ENCODE results near the gene BLVRA.
"Not testable (repeated sequence)": the region's sequence is repeated elsewhere in the genome, so short reads cannot be mapped to it uniquely, and the experiment has no call there.

The BLVRA gene

DNA sequence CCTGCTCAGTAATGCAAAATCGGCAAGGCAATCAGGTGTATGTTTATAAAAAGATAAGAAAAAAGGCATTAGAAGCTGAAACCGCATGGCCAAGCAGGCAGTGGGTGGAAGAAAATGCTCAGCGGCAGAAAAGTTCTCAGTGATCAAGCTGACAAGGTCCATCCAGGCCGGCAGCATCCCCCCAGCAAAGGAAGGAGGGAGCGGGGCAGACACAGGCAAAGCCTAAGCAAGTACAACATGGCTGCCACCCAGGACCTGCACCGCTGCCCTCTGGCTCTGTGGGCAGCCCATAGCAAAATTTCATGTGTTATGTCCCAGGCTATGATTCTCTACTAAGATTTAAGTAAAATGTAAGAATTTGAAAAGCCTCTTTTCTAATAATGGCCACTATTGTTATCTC, 65.5 kb downstream of the BLVRA start:
- no peak overlapping the region for H3K27ac Mint-ChIP-seq
- H3K9me3 Mint-ChIP-seq: no peaks in the 10 kb centered on the region
- H3K4me1 Mint-ChIP-seq: no peaks in the 10 kb centered on the region
- DNase-seq (ENCODE audit: low spot score in 2 of 2) (no peak), ATAC-seq (ENCODE audit: low read depth) (no peak)
- peaks cover 11% of the 10 kb centered on the region for H3K27me3 Mint-ChIP-seq
- no peak overlapping the region for H3K4me3 Mint-ChIP-seq
- no peaks in the 10 kb centered on the region for H3K36me3 Mint-ChIP-seq

DNA sequence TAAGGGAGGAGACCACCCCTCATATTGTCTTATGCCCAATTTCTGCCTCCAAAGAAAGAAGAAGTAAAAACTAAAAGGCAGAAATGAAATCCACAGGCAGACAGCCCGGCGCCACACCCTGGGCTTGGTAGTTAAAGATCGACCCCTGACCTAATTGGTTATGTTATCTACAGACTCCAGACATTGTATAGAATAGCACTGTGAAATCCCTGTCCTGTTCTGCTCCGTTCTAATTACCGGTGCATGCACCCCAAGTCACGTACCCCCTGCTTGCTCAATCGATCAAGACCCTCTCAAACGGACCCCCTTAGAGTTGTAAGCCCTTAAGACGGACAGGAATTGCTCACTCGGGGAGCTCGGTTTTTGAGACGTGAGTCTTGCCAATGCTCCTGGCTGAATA, 66.0 kb downstream of the BLVRA start:
- not testable (repeated sequence) for H3K36me3 Mint-ChIP-seq; H3K9me3 Mint-ChIP-seq; ATAC-seq (ENCODE audit: low read depth); H3K27ac Mint-ChIP-seq; H3K4me1 Mint-ChIP-seq; H3K4me3 Mint-ChIP-seq; DNase-seq (ENCODE audit: low spot score in 2 of 2)
- H3K27me3 Mint-ChIP-seq: peaks cover 13% of the 10 kb centered on the region

DNA sequence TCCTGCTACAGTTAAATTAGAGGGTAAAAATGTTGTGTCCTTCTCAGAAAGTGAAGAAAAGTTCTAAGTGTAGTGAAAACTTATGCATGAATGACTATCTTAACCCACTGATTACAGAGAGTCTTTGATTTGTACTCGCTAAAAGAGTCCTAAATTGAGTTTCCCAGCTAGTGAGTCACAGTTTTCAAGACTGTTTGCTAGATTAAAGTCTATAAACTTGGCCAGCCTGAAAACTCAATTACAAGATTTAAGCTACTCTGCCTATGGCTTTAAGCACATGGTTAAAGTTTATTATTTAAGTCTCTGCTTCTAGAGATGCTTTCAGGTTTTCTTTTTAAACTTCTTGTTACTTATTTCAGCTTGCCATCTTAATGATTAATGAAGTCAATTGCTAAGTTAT, 66.5 kb downstream of the BLVRA start:
- ATAC-seq (ENCODE audit: low read depth) (no peak), DNase-seq (ENCODE audit: low spot score in 2 of 2) (no peak)
- H3K4me3 Mint-ChIP-seq: no peak overlapping the region
- H3K4me1 Mint-ChIP-seq: no peaks in the 10 kb centered on the region
- no peaks in the 10 kb centered on the region for H3K36me3 Mint-ChIP-seq
- peaks cover 13% of the 10 kb centered on the region for H3K27me3 Mint-ChIP-seq
- no peaks in the 10 kb centered on the region for H3K9me3 Mint-ChIP-seq
- no peak overlapping the region for H3K27ac Mint-ChIP-seq

DNA sequence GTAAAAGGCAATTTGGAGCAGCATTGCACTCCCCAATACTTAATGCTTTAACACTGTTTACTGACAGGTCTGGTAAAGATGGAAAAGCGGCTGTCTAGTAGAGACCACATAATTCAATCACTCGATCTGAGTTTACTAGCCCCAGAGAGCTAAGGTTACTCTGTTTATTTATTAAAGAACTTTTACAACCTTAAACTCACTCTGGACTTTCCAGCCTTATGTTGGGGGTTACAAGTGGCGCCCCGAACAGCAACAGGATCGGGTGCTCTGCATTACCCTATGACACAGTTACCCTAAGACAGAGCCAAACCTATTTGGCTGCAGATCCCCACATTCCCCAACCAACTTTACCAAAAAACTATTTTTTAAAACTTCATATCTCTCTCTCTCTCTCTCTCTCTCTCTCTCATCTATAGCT, 66.9 kb downstream of the BLVRA start:
- Mint-ChIP-seq H3K36me3 (no peaks in the 10 kb centered on the region), H3K9me3 (no peaks in the 10 kb centered on the region), H3K4me3 (no peak overlapping the region), H3K27ac (no peak overlapping the region), H3K27me3 (peaks cover 13% of the 10 kb centered on the region), H3K4me1 (no peaks in the 10 kb centered on the region)
- no peak for ATAC-seq (ENCODE audit: low read depth)
- no peak for DNase-seq (ENCODE audit: low spot score in 2 of 2)

DNA sequence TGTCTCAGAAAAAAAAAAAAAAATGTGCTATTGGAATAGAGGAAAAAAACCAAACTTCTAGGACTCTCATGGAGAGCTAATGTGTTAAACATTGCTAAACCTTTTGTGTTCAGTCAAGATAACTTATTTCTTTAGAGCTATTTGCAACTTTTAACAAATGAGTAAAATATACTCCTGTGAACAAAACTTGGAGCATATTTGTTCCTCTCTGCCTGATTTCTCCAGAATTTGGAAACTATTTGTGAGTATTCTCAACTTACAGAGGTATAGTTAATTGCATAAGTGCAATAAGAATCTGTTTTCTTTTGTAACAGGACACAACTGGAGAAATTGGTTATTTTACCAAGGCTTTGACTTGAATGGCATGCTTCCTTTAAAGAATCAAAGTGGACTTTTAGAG, 72.4 kb downstream of the BLVRA start:
- not testable (repeated sequence) for ATAC-seq (ENCODE audit: low read depth); H3K4me3 Mint-ChIP-seq; H3K9me3 Mint-ChIP-seq

DNA sequence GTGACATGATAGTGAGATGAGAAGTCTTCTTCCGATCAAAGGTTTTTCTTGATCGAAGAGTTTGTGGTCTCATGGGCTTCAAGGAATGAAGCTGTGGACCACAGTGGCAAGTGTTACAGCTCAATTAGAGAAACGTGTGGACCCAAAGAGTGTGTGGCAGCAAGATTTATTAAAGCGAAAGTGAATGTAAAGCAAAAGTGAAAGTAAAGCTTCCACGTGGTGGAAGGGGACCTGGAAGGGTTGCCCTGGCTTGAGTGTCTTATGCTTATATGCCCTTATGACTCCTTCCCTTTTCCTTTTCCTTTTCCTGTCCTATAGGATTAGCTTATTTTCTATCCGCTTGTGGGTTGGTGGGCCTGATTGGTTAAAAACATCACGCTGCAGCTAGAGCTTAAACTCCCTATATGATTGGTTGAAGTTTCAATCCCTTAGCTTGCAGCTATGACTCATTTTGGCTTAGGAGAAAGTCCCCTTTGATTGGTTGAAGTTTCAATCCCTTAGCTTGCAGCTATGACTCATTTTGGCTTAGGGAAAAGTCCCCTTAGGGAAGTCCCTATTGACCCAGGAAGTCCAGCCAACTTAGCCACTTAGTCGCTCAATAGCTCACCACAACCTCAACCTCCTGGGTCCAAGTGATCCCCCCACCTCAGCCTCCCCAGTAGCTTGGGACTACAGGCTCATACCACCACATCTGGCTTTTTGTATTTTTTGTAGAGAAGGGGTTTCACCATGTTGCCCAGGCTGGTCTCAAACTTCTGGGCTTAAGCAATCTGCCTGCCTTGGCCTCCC, 76.2 kb downstream of the BLVRA start:
- H3K4me3 Mint-ChIP-seq: peak overlapping the region; percentile 95
- H3K27me3 Mint-ChIP-seq: no peaks in the 10 kb centered on the region
- peak; percentile 31 to 42 for DNase-seq (ENCODE audit: low spot score in 2 of 2)
- ATAC-seq (ENCODE audit: low read depth): peak; percentile 67
- peak overlapping the region; percentile 99 for H3K27ac Mint-ChIP-seq
- peaks cover 10% of the 10 kb centered on the region for H3K4me1 Mint-ChIP-seq
- H3K9me3 Mint-ChIP-seq: no peaks in the 10 kb centered on the region
- no peaks in the 10 kb centered on the region for H3K36me3 Mint-ChIP-seq

More for the DNA sequence above, 72.4 kb downstream of the BLVRA start:
- H3K36me3 Mint-ChIP-seq; H3K27ac Mint-ChIP-seq; H3K4me1 Mint-ChIP-seq; DNase-seq (ENCODE audit: low spot score in 2 of 2): not testable (repeated sequence)
- H3K27me3 Mint-ChIP-seq: peaks cover 10% of the 10 kb centered on the region

DNA sequence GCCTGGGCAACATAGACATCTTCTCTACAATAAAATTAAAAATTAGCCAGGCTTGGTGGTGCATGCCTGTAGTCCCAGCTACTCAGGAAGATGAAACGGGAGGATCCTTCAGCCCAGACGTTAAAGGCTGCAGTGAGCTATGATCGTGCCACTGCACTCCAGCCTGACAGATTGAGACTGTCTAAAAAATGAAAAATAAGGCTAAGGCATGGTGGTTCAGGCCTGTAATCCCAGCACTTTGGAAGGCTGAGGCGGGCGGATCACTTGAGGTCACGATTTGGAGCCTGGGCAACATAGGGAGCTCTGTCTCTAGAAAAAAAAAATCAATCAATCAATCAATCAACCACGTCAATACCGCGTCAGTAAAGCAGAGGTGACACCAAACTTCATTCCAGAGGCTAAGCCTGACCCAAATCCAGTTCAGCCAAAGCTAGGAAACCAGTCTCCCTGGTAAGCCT, 79.8 kb downstream of the BLVRA start:
- no peak for ATAC-seq (ENCODE audit: low read depth)

DNA sequence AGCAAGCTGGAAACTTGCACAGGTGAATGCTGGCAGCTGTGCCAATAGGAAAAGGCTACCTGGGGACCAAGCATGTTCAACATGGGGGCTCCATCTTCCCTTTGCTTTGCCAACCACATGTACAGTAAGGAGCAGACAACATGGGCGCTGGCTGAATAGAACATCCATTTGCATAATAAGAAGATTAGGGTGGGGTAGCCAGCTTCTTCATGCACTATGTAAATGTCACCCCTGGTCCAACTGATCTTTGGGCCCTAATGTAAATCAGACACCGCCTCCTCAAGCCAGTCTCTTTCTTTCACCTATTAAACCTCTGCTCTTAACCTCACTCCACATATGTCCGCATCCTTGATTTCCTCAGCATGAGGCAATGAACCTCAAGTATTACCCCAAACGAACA, 84.8 kb downstream of the BLVRA start:
- no peak for ATAC-seq (ENCODE audit: low read depth)
- no peak overlapping the region for H3K27ac Mint-ChIP-seq
- no peaks in the 10 kb centered on the region for H3K36me3 Mint-ChIP-seq

More for the DNA sequence above, 79.8 kb downstream of the BLVRA start:
- no peaks in the 10 kb centered on the region for H3K9me3 Mint-ChIP-seq
- DNase-seq (ENCODE audit: low spot score in 2 of 2): no peak
- H3K27me3 Mint-ChIP-seq: no peaks in the 10 kb centered on the region
- H3K27ac Mint-ChIP-seq: peak overlapping the region; percentile 68
- no peaks in the 10 kb centered on the region for H3K36me3 Mint-ChIP-seq
- H3K4me1 Mint-ChIP-seq: peaks cover 10% of the 10 kb centered on the region
- no peak overlapping the region for H3K4me3 Mint-ChIP-seq

DNA sequence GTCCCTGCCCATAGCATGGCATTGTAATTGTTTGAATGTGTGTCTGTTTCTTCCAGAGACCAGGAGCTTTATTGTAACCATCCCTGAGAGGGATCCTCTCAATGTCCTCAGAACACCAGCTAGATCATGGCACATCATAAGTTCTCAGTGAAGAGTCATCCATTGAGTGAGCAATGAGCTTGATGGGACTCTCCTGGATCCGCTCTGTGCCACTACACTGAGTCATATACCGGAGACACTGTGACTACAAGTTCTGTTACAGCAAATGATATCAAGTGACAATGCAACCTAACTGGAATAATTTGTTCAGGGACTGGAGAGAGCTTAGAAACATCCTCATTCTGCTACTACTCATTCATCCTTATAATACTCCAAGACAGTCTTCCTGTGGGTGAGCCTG, 85.8 kb downstream of the BLVRA start:
- Mint-ChIP-seq H3K4me1 (no peaks in the 10 kb centered on the region), H3K36me3 (no peaks in the 10 kb centered on the region), H3K27me3 (no peaks in the 10 kb centered on the region), H3K27ac (no peak overlapping the region), H3K9me3 (no peaks in the 10 kb centered on the region), H3K4me3 (no peak overlapping the region)
- no peak for ATAC-seq (ENCODE audit: low read depth)
- no peak for DNase-seq (ENCODE audit: low spot score in 2 of 2)

More for the DNA sequence above, 84.8 kb downstream of the BLVRA start:
- DNase-seq (ENCODE audit: low spot score in 2 of 2): no peak
- Mint-ChIP-seq H3K4me1 (peaks cover 2% of the 10 kb centered on the region), H3K27me3 (no peaks in the 10 kb centered on the region), H3K4me3 (no peak overlapping the region), H3K9me3 (no peaks in the 10 kb centered on the region)

DNA sequence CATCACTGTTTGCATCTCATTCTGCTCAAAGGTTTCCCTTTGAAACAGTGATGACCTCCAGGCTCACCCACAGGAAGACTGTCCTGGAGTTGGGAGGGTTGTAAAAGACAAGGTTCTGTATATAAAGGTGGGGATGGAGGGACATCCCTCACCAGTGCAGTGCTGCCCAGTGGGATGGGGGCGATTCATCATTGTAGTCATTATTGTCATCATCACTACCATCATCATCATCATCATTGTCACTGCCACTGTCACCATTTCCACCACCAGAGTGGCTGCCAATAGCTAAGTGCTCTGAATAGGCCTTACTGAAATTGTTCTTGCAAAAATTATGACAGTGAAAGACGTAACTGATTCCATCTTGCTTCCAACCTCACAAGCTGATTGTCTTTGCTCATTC, 86.2 kb downstream of the BLVRA start:
- H3K27me3 Mint-ChIP-seq: no peaks in the 10 kb centered on the region

DNA sequence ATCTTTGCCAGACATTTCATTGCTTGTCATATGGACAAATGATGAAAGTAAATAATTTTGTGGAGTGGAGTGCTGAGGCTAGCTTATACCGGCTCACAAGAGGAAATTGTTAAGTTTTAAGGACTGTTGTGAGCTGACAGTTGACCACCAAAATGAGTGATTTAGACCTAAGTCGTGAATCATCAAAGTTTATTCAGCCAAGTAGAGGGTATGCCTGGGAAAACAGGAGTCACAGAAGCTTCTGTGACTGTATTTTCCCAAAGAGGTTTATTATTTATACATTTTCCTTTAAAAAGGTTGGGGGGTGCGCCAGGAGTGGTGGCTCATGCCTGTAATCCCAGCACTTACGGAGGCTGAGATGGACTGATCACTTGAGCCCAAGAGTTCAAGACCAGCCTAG, 89.0 kb downstream of the BLVRA start:
- Mint-ChIP-seq H3K27me3 (no peaks in the 10 kb centered on the region), H3K27ac (no peak overlapping the region), H3K36me3 (no peaks in the 10 kb centered on the region), H3K4me3 (no peak overlapping the region), H3K4me1 (no peaks in the 10 kb centered on the region), H3K9me3 (no peaks in the 10 kb centered on the region)
- no peak for DNase-seq (ENCODE audit: low spot score in 2 of 2)
- no peak for ATAC-seq (ENCODE audit: low read depth)

More for the DNA sequence above, 86.2 kb downstream of the BLVRA start:
- Mint-ChIP-seq H3K9me3 (no peaks in the 10 kb centered on the region), H3K27ac (no peak overlapping the region), H3K36me3 (no peaks in the 10 kb centered on the region), H3K4me3 (no peak overlapping the region), H3K4me1 (no peaks in the 10 kb centered on the region)
- ATAC-seq (ENCODE audit: low read depth) (no peak), DNase-seq (ENCODE audit: low spot score in 2 of 2) (no peak)

DNA sequence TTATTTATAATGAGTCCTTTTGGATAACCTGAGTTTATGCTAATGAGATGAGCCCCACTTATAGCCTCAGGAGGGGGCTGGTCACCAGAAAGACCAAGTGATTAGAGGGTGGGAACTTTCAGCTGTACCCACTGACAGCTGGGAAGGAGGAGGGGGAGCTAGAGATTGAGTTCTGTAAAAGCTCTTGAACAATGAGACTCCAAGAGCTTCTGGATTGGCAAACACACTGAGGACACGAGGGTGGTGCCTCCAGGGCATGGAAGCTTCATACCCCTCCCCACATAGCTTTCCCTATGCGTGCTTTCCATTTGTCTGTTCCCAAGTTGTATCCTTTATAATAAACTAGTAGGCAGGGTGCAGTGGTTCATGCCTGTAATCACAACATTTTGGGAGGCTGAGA, 90.6 kb downstream of the BLVRA start:
- H3K27ac Mint-ChIP-seq: no peak overlapping the region
- H3K4me3 Mint-ChIP-seq: no peak overlapping the region
- peaks cover 1% of the 10 kb centered on the region for H3K9me3 Mint-ChIP-seq
- H3K36me3 Mint-ChIP-seq: no peaks in the 10 kb centered on the region
- DNase-seq (ENCODE audit: low spot score in 2 of 2) (no peak), ATAC-seq (ENCODE audit: low read depth) (no peak)
- H3K4me1 Mint-ChIP-seq: no peaks in the 10 kb centered on the region
- peaks cover 2% of the 10 kb centered on the region for H3K27me3 Mint-ChIP-seq

DNA sequence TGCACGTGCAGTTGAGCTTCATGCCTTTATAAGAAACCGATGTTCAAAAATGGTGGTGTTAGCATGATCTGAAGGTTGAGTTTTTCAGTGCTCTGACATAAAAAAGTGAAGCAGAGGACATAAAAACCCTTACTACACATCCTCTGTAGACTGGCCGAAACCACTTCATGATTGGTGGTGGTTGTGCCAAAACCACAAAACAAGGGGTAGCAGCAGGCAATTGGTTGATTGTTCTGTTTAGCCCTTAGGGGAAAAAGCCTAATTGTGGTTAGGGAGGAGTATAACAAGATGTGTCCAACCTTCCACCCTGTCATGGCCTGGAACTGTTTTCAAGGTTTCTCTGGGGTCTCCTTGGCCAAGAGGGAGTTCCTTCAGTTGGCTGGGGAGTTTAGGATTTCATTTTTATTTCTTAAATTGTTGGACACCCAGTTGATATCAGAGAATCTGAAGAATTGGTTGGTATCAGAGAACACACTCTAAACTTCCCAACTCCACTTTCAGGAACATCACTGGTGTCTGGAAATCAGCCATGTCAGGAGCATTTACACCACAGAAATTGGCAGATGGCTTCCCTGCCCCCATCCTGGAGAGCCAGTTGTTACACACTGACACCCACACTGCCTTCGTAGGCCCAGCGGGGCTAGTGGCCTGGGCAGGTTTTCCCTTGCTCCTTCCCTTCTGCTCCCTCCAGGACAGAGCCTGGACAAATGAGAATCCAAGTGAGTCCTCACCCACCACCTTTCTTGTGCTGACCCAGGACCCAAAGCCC, 92.1 kb downstream of the BLVRA start:
- Mint-ChIP-seq H3K4me3 (no peak overlapping the region), H3K36me3 (no peaks in the 10 kb centered on the region), H3K27ac (no peak overlapping the region), H3K9me3 (peaks cover 1% of the 10 kb centered on the region), H3K4me1 (no peaks in the 10 kb centered on the region), H3K27me3 (peaks cover 6% of the 10 kb centered on the region)
- ATAC-seq (ENCODE audit: low read depth): no peak
- no peak for DNase-seq (ENCODE audit: low spot score in 2 of 2)

DNA sequence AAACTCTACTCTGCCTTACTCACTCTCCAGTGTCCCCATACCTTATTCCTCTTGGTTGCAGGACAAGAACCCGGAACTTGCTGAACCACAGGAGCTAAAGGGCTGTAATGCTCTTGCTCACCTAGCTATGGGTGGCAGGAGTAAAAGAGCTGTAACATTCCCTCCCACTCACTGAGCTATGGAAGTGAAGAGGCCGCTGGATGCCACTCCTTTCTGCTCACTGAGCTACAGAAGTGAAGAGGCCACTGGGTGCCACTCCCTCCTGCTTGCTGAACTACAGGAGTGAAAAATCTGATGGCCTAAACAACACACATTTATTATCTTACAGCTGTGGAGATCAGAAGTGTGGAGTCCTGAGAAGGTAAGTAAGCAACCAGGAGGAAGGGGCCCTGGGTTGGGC, 93.3 kb downstream of the BLVRA start:
- peaks cover 1% of the 10 kb centered on the region for H3K9me3 Mint-ChIP-seq
- no peak overlapping the region for H3K4me3 Mint-ChIP-seq
- DNase-seq (ENCODE audit: low spot score in 2 of 2): no peak
- H3K4me1 Mint-ChIP-seq: no peaks in the 10 kb centered on the region
- no peak overlapping the region for H3K27ac Mint-ChIP-seq
- no peak for ATAC-seq (ENCODE audit: low read depth)
- H3K36me3 Mint-ChIP-seq: no peaks in the 10 kb centered on the region
- H3K27me3 Mint-ChIP-seq: peaks cover 6% of the 10 kb centered on the region

All from memory B cell (primary cell).